HEK293 (cell line): ENCODE measurements around the gene CAPN5.

Experiments used
- CTCF ChIA-PET: fragments of 350-600 bp; formaldehyde crosslinking; extraction: SDS; loops from one replicate; lab custom pipeline; 2021; ENCODE audit warnings: antibody characterized with exemption; lab: Yijun Ruan, JAX
- POLR2A ChIA-PET: fragments of 300-600 bp; formaldehyde crosslinking; extraction: SDS; loops from one replicate; lab custom pipeline; 2020; ENCODE audit warnings: antibody characterized with exemption, inconsistent platforms; lab: Yijun Ruan, JAX
- H3K27ac ChIP-seq: fragments of 200-500 bp; sonication (Bioruptor generic); 2 replicates; pipeline ENCODE4 v1.5.1; 2014; ENCODE audit warnings: low read depth, low read length, control low read depth, inconsistent platforms; ENCODE audit errors: extremely low read depth
- H3K36me3 ChIP-seq, 2 experiments: fragments of 200-500 bp in 1 of 2; sonication (Bioruptor generic) in 1 of 2; 1 replicate in 1 of 2; 2 replicates in 1 of 2; pipeline ENCODE4 v1.5.1; 2014 to 2017; ENCODE audit warnings: inconsistent platforms in 2 of 2, low read length in 2 of 2; ENCODE audit not compliant: control insufficient read depth in 2 of 2, insufficient read depth in 1 of 2
- H3K4me1 ChIP-seq: fragments of 200-500 bp; sonication (Bioruptor generic); 2 replicates; pipeline ENCODE4 v1.5.1; 2014; ENCODE audit warnings: mild to moderate bottlenecking, low read length, inconsistent platforms; ENCODE audit not compliant: control insufficient read depth, insufficient read depth
- H3K4me3 ChIP-seq: 2 replicates; pipeline ENCODE4 v1.5.1; 2011; ENCODE audit warnings: low read depth, mild to moderate bottlenecking, control low read depth, low read length, moderate library complexity
- H3K9me3 ChIP-seq: fragments of 200-500 bp; sonication (Bioruptor generic); 2 replicates; pipeline ENCODE4 v1.5.1; 2014; ENCODE audit warnings: low read depth, low read length, inconsistent platforms; ENCODE audit not compliant: control insufficient read depth, insufficient read depth
- INSM2 ChIP-seq: fragments of 450-650 bp; formaldehyde crosslinking; IDR thresholded peaks from 2 replicates; pipeline ENCODE4 v1.5.1; 2016; ENCODE audit warnings: missing biosample characterization, missing genetic modification characterization
- KLF17 ChIP-seq: fragments of 450-650 bp; formaldehyde crosslinking; IDR thresholded peaks from 2 replicates; pipeline ENCODE4 v1.5.1; 2016; ENCODE audit warnings: missing biosample characterization, missing genetic modification characterization
- MYNN ChIP-seq: fragments of 450-650 bp; formaldehyde crosslinking; IDR thresholded peaks from 2 replicates; pipeline ENCODE4 v1.5.1; 2016; ENCODE audit warnings: missing biosample characterization, missing genetic modification characterization, borderline replicate concordance
- SCRT1 ChIP-seq: fragments of 450-650 bp; formaldehyde crosslinking; IDR thresholded peaks from 2 replicates; pipeline ENCODE4 v1.5.1; 2016; ENCODE audit warnings: missing biosample characterization, missing genetic modification characterization, borderline replicate concordance
- YY1 ChIP-seq: fragments of 450-650 bp; formaldehyde crosslinking; IDR thresholded peaks from 2 replicates; pipeline ENCODE4 v1.5.1; 2018; ENCODE audit warnings: missing biosample characterization, missing genetic modification characterization
- ZNF138 ChIP-seq: fragments of 450-650 bp; formaldehyde crosslinking; IDR thresholded peaks from 2 replicates; pipeline ENCODE4 v1.5.1; 2016; ENCODE audit warnings: missing biosample characterization, missing genetic modification characterization, borderline replicate concordance
- ZNF169 ChIP-seq: fragments of 450-650 bp; formaldehyde crosslinking; IDR thresholded peaks from 2 replicates; pipeline ENCODE4 v1.5.1; 2016; ENCODE audit warnings: missing biosample characterization, missing genetic modification characterization
- ZNF24 ChIP-seq: fragments of 450-650 bp; formaldehyde crosslinking; IDR thresholded peaks from 2 replicates; pipeline ENCODE4 v1.5.1; 2016; ENCODE audit warnings: missing biosample characterization, missing genetic modification characterization
- ZNF558 ChIP-seq: fragments of 450-650 bp; formaldehyde crosslinking; IDR thresholded peaks from 2 replicates; pipeline ENCODE4 v1.5.1; 2016; ENCODE audit warnings: missing biosample characterization, missing genetic modification characterization
- ZNF585B ChIP-seq: fragments of 450-650 bp; formaldehyde crosslinking; IDR thresholded peaks from 2 replicates; pipeline ENCODE4 v1.5.1; 2016; ENCODE audit warnings: missing biosample characterization, missing genetic modification characterization
- ZNF596 ChIP-seq: fragments of 450-650 bp; IDR thresholded peaks from 2 replicates; pipeline ENCODE4 v1.5.0; 2018; ENCODE audit warnings: missing biosample characterization, mild to moderate bottlenecking, missing genetic modification characterization, moderate library complexity
- ZNF624 ChIP-seq: fragments of 450-650 bp; formaldehyde crosslinking; IDR thresholded peaks from 2 replicates; pipeline ENCODE4 v1.5.1; 2017; ENCODE audit warnings: missing biosample characterization, missing genetic modification characterization
- ZNF639 ChIP-seq: fragments of 450-650 bp; formaldehyde crosslinking; IDR thresholded peaks from 2 replicates; pipeline ENCODE4 v1.5.1; 2016; ENCODE audit warnings: missing biosample characterization, missing genetic modification characterization
- ZNF654 ChIP-seq: fragments of 450-650 bp; formaldehyde crosslinking; IDR thresholded peaks from 2 replicates; pipeline ENCODE4 v1.5.1; 2016; ENCODE audit warnings: low read depth, missing biosample characterization, missing genetic modification characterization
- ZSCAN16 ChIP-seq: fragments of 450-650 bp; formaldehyde crosslinking; IDR thresholded peaks from 2 replicates; pipeline ENCODE4 v1.5.1; 2016; ENCODE audit warnings: missing biosample characterization, missing genetic modification characterization
- ZXDB ChIP-seq: fragments of 450-650 bp; formaldehyde crosslinking; IDR thresholded peaks from 2 replicates; pipeline ENCODE4 v1.5.1; 2016; ENCODE audit warnings: missing biosample characterization, missing genetic modification characterization

Gene CAPN5

GRCh38 chr11:77163271-77163670 is 96.5 kb downstream of the CAPN5 start:
- ChIA-PET CTCF (interaction anchor here (0.5 kb wide), 1 partner anchor 76 kb away, joined by 4 read pairs; no protein-coding TSS in a partner anchor), POLR2A (no interaction called here)
- no peaks in the 10 kb centered on the region for H3K36me3 ChIP-seq
- H3K9me3 ChIP-seq, result no peaks in the 10 kb centered on the region
- H3K4me3 ChIP-seq, result no peak overlapping the region
- no peaks in the 10 kb centered on the region for H3K4me1 ChIP-seq
- H3K27ac ChIP-seq, result no peak overlapping the region
- no peak for TF ChIP-seq KLF17 (tag by site-specific recombination)
- no peak for TF ChIP-seq ZNF585B (tag by site-specific recombination)

- no peaks in the 10 kb centered on the region for H3K36me3 ChIP-seq
- ChIA-PET CTCF (interaction anchor here (2.7 kb wide), 1 partner anchor 23 kb away, joined by 12 read pairs; no protein-coding TSS in a partner anchor), POLR2A (no interaction called here)
- no peaks in the 10 kb centered on the region for H3K9me3 ChIP-seq
- no peak overlapping the region for H3K27ac ChIP-seq
- H3K4me3 ChIP-seq, result no peak overlapping the region
- no peaks in the 10 kb centered on the region for H3K4me1 ChIP-seq
- TF ChIP-seq SCRT1 (tag by site-specific recombination) (no peak), ZNF24 (tag by site-specific recombination) (no peak), ZSCAN16 (no peak)
Observed at GRCh38 chr11:77165066-77165465, 98.3 kb downstream of the CAPN5 start.

- CTCF ChIA-PET, result interaction anchor here (1.1 to 2.7 kb wide), 3 partner anchors 18 to 39 kb away, joined by 3 to 12 read pairs (median 4); no protein-coding TSS in a partner anchor
- POLR2A ChIA-PET, result no interaction called here
- no peak overlapping the region for H3K4me3 ChIP-seq
- no peaks in the 10 kb centered on the region for H3K9me3 ChIP-seq
- no peaks in the 10 kb centered on the region for H3K4me1 ChIP-seq
- TF ChIP-seq ZXDB (tag by site-specific recombination) (no peak), MYNN (tag by site-specific recombination) (no peak), ZNF596 (no peak), ZNF639 (tag by site-specific recombination) (no peak), ZNF169 (tag by site-specific recombination) (no peak), ZNF138 (tag by site-specific recombination) (no peak), ZNF558 (tag by site-specific recombination) (no peak), YY1 (tag by site-specific recombination) (no peak), INSM2 (tag by site-specific recombination) (no peak), ZNF654 (tag by site-specific recombination) (no peak), ZNF624 (tag by site-specific recombination) (no peak)
- TF ChIP-seq, all 188 proteins: peak for 0
- Histone ChIP-seq H3K27ac (no peak overlapping the region), H3K36me3 (no peaks in the 10 kb centered on the region)
Observed at GRCh38 chr11:77166021-77166420, 99.2 kb downstream of the CAPN5 start.
